ENCODE measurements around the gene HAPSTR1. TPM values are rescaled to one million over a fixed set of nuclear protein-coding genes. Genes with fewer than 3 reads are reported as not detected.

Gene HAPSTR1
- total and polyA plus RNA-seq, 2 experiments from 2014 or later = 9.5 to 66.0 TPM

GRCh38 chr16:9046667-9047055 is 44.8 kb upstream of the HAPSTR1 start (continued):
- TF ChIP-seq ZNF462 (CRISPR knock-in tag; IDR thresholded peaks at IDR 0.05) (no peak), CREB1 (CRISPR knock-in tag; IDR thresholded peaks at IDR 0.05; ENCODE audit: low read depth) (no peak), JUNB (IDR thresholded peaks at IDR 0.05; ENCODE audit: unreplicated experiment) (no peak), EZH2 (IDR thresholded peaks at IDR 0.05; ENCODE audit: low read depth, unreplicated experiment) (no peak), ZNF114 (CRISPR knock-in tag; IDR thresholded peaks at IDR 0.05) (no peak), POLR2AphosphoS5 (IDR thresholded peaks at IDR 0.05; ENCODE audit: low read depth) (no peak), STAT1 (IDR thresholded peaks at IDR 0.05; ENCODE audit: unreplicated experiment) (no peak), ZNF331 (CRISPR knock-in tag; IDR thresholded peaks at IDR 0.05; ENCODE audit: low read depth) (no peak)
- TF ChIP-seq, protein P1, sequence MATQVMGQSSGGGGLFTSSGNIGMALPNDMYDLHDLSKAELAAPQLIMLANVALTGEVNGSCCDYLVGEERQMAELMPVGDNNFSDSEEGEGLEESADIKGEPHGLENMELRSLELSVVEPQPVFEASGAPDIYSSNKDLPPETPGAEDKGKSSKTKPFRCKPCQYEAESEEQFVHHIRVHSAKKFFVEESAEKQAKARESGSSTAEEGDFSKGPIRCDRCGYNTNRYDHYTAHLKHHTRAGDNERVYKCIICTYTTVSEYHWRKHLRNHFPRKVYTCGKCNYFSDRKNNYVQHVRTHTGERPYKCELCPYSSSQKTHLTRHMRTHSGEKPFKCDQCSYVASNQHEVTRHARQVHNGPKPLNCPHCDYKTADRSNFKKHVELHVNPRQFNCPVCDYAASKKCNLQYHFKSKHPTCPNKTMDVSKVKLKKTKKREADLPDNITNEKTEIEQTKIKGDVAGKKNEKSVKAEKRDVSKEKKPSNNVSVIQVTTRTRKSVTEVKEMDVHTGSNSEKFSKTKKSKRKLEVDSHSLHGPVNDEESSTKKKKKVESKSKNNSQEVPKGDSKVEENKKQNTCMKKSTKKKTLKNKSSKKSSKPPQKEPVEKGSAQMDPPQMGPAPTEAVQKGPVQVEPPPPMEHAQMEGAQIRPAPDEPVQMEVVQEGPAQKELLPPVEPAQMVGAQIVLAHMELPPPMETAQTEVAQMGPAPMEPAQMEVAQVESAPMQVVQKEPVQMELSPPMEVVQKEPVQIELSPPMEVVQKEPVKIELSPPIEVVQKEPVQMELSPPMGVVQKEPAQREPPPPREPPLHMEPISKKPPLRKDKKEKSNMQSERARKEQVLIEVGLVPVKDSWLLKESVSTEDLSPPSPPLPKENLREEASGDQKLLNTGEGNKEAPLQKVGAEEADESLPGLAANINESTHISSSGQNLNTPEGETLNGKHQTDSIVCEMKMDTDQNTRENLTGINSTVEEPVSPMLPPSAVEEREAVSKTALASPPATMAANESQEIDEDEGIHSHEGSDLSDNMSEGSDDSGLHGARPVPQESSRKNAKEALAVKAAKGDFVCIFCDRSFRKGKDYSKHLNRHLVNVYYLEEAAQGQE (IDR thresholded peaks at IDR 0.05; ENCODE audit: unreplicated experiment) = no peak
- TF ChIP-seq, protein P2, sequence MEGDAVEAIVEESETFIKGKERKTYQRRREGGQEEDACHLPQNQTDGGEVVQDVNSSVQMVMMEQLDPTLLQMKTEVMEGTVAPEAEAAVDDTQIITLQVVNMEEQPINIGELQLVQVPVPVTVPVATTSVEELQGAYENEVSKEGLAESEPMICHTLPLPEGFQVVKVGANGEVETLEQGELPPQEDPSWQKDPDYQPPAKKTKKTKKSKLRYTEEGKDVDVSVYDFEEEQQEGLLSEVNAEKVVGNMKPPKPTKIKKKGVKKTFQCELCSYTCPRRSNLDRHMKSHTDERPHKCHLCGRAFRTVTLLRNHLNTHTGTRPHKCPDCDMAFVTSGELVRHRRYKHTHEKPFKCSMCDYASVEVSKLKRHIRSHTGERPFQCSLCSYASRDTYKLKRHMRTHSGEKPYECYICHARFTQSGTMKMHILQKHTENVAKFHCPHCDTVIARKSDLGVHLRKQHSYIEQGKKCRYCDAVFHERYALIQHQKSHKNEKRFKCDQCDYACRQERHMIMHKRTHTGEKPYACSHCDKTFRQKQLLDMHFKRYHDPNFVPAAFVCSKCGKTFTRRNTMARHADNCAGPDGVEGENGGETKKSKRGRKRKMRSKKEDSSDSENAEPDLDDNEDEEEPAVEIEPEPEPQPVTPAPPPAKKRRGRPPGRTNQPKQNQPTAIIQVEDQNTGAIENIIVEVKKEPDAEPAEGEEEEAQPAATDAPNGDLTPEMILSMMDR (conservative IDR thresholded peaks at IDR 0.05; ENCODE audit: low read depth in 2 of 2) = no peak
